Dendritic cell treated with granulocyte-macrophage colony-stimulating factor and Interleukin-4, amounts not matched to agents 40 ng/mL and 50 ng/mL, for 4 days (primary cell): ENCODE results near the gene MYOM1.
"Not testable (repeated sequence)": the region's sequence is repeated elsewhere in the genome, so short reads cannot be mapped to it uniquely, and the experiment has no call there.

Experiments
- H3K27ac Mint-ChIP-seq: one replicate; pipeline ENCODE4 v1.8.0; 2022; ENCODE audit warnings: mild to moderate bottlenecking, mixed read lengths
- H3K27me3 Mint-ChIP-seq: one replicate; pipeline ENCODE4 v1.8.0; 2022; ENCODE audit warnings: mild to moderate bottlenecking, mixed read lengths
- H3K36me3 Mint-ChIP-seq: one replicate; pipeline ENCODE4 v1.8.0; 2022; ENCODE audit warnings: low read depth, mixed read lengths
- H3K4me1 Mint-ChIP-seq: one replicate; pipeline ENCODE4 v1.8.0; 2022; ENCODE audit warnings: low read depth, mixed read lengths
- H3K4me3 Mint-ChIP-seq: one replicate; pipeline ENCODE4 v1.8.0; 2022; ENCODE audit warnings: mild to moderate bottlenecking, moderate library complexity, mixed read lengths
- H3K9me3 Mint-ChIP-seq: one replicate; pipeline ENCODE4 v1.8.0; 2022; ENCODE audit warnings: mixed read lengths
- intact Hi-C: fragments of 100-400 bp; cut with micrococcal nuclease; formaldehyde crosslinking; loops from one replicate; pipeline ENCODE4 v1.15.0; 2022

MYOM1 gene

DNA sequence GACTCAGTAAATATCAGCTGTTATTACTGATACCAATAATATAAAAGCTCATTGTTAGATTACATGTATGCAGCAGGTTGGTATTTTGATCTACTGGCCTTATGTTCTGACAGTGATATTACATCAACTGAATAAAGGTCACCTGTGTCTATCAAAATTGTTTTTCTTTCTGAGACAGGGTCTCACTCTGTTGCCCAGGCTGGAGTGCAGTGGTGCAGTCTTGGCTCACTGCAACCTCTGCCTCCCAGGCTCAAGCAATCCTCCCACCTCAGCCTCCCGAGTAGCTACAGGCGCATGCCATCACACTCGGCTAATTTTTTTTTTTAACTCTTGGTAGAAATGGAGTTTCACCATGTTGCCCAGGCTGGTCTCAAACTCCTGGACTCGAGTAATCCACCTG is 1.1 kb upstream of the MYOM1 start:
- H3K27ac Mint-ChIP-seq, H3K36me3 Mint-ChIP-seq, H3K9me3 Mint-ChIP-seq, H3K4me3 Mint-ChIP-seq, intact Hi-C loops, H3K4me1 Mint-ChIP-seq, H3K27me3 Mint-ChIP-seq: not testable (repeated sequence)

DNA sequence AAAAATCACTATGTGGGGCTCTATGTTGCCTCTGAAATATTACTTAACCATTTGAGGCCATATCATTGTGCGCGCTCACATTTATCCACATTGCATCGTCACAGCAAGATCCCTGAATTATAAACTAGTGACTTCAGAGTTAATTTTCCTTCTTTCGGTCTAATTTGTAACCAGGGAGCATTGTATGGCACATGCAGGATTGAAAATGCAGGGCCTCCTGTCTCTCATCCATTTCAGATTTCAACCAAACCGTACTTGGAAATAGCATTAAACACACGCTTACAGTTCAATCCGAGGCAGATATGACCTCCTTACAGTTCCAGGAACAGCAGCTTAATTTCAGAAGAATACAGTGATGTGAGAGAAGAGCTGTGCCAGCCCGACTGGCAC is 532 bp downstream of the MYOM1 start:
- intact Hi-C loops = no loop called here
- H3K27me3 Mint-ChIP-seq = no peaks in the 10 kb centered on the region
- H3K9me3 Mint-ChIP-seq = no peaks in the 10 kb centered on the region
- no peak overlapping the region for H3K27ac Mint-ChIP-seq
- H3K36me3 Mint-ChIP-seq = peaks cover 11% of the 10 kb centered on the region
- no peak overlapping the region for H3K4me3 Mint-ChIP-seq
- H3K4me1 Mint-ChIP-seq = peaks cover 5% of the 10 kb centered on the region

DNA sequence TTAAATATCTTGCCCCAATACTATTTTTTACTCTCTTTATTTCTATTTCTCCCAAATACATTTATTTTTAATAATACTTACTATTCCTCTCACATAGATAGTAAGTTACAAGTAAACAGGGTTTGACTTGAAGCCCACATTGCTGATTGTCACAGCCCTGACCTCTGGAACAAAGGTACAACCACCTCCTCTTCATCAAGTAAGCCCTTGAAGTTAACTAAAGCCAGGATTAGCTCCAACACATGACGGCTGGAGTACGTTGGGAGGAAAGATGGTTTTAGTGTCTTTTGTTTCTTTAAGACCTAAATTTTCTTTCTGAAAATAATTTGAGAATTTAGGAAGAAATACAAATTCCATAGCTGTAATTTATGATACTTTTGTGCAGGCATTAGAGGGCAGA is 949 bp downstream of the MYOM1 start:
- H3K27me3 Mint-ChIP-seq = no peaks in the 10 kb centered on the region
- no peak overlapping the region for H3K27ac Mint-ChIP-seq
- intact Hi-C loops = no loop called here
- no peak overlapping the region for H3K4me3 Mint-ChIP-seq
- H3K36me3 Mint-ChIP-seq = peaks cover 12% of the 10 kb centered on the region
- H3K4me1 Mint-ChIP-seq = peaks cover 5% of the 10 kb centered on the region
- no peaks in the 10 kb centered on the region for H3K9me3 Mint-ChIP-seq

DNA sequence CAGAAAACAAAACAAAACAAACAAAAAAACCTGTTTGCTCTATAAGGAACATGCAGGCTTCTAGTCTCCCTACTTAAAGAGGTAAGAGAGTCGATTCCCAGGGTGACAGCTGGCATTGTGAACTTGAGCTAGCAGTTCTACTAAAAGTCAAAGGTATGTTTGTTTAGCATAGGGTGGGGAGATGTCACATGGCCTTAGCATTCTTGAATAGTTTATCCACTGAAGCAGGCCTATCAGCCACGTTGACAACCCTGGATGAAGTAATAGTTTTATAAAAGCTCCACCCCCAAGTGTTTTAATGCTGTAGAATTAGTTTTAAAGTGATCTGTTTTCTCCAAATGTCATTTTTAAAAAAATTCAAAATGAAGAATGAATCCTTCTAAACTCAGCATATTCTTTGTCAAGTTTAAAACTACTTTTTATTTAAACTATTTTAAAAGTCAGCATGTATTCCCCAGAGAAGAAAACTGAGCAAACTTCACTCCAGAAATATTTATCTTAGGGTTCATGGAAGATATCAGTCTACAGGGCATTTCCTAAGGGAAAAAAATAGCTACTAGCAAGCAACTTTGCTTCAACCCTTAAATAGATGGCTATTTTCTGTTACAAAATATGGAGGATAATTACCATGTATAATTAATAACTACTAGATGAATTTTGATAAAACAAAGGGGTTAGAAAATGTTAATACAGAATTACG is 1.7 kb downstream of the MYOM1 start:
- intact Hi-C loops = no loop called here
- Mint-ChIP-seq H3K27ac (no peak overlapping the region), H3K4me1 (peaks cover 5% of the 10 kb centered on the region), H3K27me3 (no peaks in the 10 kb centered on the region), H3K36me3 (peaks cover 12% of the 10 kb centered on the region), H3K9me3 (no peaks in the 10 kb centered on the region), H3K4me3 (no peak overlapping the region)

DNA sequence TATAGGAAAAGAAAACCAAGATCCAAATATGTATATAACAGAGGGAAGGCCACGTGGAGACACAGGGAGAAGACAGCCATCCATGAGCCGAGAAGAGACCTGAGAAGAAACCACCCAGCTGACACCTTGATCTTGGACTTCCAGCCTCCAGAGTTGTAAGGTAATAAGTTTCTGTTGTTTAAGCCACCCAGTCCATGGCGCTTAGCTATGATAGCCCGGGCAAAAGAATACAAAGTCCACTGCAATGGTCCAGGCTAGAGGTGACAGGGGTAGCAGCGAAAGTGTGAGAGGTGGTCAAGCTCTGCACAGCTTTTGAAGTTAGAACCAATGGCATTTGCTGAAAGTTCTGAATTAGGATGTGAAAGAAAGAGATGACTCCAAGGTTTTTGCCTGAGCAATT is 2.8 kb downstream of the MYOM1 start:
- intact Hi-C loops = no loop called here
- H3K36me3 Mint-ChIP-seq = peaks cover 12% of the 10 kb centered on the region
- no peaks in the 10 kb centered on the region for H3K27me3 Mint-ChIP-seq
- H3K4me3 Mint-ChIP-seq = no peak overlapping the region
- H3K4me1 Mint-ChIP-seq = peaks cover 5% of the 10 kb centered on the region
- H3K9me3 Mint-ChIP-seq = no peaks in the 10 kb centered on the region
- no peak overlapping the region for H3K27ac Mint-ChIP-seq

DNA sequence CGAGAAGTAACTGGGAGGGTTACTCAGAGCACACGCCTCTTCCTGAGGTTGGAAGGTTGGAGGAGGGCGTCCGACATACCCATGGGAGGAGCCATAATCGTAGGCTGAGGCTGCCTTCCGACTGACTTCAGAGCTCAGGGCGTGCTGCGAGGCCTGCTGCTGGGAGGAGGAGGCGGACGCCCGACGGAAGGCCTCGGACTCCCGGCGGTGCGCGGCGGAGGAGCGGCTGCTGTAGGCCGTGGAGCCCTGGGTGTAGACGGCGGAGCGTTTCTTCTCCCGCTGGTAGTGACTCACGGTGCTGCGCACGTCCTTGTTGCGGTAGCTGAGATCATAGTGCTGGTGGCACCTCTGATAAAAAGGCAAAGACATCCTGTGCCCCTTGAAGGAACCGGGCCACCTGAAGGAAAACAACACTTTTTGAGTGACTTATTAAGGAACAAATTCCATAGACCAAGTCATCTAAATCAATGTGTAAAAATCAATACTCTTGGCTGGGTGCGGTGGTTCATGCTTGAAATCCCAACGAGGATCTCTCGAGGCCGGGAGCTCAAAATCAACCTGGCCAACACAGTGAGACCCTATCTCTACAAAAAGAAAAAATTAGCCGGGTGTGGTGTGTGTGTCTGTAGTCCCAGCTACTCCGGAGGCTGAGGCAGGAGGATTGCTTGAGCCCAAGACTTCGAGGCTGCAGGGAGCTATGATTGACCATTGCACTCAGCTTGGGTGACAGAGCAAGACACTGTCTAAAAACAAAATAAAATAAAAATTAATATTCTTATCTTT is 4.7 kb downstream of the MYOM1 start:
- no peaks in the 10 kb centered on the region for H3K9me3 Mint-ChIP-seq
- no peaks in the 10 kb centered on the region for H3K27me3 Mint-ChIP-seq
- intact Hi-C loops = no loop called here
- H3K27ac Mint-ChIP-seq = no peak overlapping the region
- H3K36me3 Mint-ChIP-seq = peaks cover 12% of the 10 kb centered on the region
- peaks cover 5% of the 10 kb centered on the region for H3K4me1 Mint-ChIP-seq
- no peak overlapping the region for H3K4me3 Mint-ChIP-seq

DNA sequence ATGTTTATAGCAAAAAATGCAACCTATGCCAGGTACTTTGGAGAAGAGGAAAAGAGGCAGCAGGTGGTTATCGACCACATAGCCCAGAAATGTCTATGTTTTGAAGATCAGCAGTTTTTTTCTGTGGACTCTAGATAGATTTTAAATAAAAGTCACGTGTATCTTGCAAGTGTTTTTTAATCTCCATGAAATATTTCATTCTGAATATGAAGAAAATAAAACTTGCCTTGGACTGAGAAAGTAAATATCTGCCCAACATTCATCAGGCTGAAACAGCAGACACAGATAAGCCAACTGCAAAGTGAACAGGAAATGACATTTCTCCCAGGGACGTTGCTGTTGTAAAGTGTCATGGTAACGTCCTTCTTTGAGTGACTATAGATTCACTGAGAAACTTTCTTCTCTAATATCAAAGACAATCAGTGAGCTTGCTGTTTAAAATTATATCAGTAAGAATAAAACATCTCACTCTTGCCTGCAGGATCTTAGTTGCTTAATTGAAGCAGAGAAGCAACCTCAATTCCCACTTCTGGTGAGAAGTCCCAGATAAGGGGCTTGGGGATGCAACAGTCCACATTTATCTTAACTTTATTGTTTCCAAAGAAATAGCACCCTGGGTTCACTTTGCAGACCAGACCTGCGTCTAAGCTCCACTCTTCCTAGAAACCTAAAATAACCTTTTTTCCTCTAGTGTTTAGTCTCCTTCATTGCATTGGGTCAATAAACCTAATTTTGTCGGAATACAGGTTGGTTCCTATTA is 6.3 kb downstream of the MYOM1 start:
- Mint-ChIP-seq H3K4me3 (no peak overlapping the region), H3K9me3 (no peaks in the 10 kb centered on the region), H3K27me3 (no peaks in the 10 kb centered on the region), H3K4me1 (peaks cover 5% of the 10 kb centered on the region), H3K27ac (no peak overlapping the region), H3K36me3 (peaks cover 12% of the 10 kb centered on the region)
- intact Hi-C loops = no loop called here

DNA sequence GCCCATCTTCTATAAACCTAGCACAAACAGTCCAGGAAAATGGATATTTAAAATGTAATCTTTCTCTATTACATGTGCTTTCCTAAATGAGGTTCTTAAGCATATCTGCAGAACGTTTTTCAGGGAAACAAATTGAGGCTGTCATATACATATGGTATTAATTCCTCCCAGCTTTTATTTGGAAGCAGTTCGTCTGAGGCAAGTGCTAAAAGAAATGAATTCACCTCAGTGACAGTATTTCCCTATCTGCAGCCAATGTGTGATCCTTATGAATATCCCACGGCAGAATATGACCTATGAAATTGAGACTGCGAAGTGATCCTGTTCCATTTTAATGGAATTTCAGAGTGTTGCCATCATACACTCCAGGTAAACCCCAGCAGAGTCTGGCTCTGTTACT is 7.1 kb downstream of the MYOM1 start:
- Mint-ChIP-seq H3K27me3 (no peaks in the 10 kb centered on the region), H3K9me3 (no peaks in the 10 kb centered on the region)
- intact Hi-C loops = no loop called here

DNA sequence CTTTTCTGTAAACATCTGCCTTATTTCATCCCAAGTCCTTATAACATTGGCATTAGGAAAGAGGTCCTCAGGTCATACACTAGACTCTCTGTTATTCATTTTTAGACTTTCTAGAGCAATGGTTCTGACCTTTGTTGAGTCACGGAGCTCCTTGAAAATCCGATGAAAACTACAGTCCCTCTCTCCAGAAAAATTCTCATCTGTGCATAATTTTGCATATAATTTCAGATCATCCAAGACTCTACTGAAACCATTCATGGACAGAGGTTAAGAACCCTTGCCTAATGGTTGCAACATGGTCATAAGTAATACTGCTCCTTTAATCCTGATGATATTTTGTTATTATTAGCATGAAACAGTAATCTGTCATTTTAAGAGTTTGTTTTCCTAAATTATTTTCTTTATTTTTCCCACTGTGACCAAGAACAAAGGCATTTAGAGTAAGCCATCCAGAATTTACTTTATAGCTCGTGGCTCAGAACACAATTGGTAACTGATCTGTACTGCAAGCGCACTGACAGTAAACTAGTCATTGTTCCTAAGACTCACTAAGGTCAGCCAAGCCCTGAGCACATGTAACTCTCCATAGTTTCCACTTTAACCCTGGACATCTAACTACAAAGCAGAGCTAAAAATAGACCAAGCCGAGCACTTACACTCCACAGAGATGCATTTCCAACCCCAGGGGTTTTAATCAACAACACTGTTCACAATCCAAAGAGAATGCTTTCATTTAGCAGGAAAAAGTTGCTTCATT is 8.4 kb downstream of the MYOM1 start:
- intact Hi-C loops = no loop called here
- no peak overlapping the region for H3K27ac Mint-ChIP-seq
- no peaks in the 10 kb centered on the region for H3K27me3 Mint-ChIP-seq
- H3K4me1 Mint-ChIP-seq = peaks cover 2% of the 10 kb centered on the region
- peaks cover 12% of the 10 kb centered on the region for H3K36me3 Mint-ChIP-seq
- H3K4me3 Mint-ChIP-seq = no peak overlapping the region
- no peaks in the 10 kb centered on the region for H3K9me3 Mint-ChIP-seq

More for the DNA sequence above, 7.1 kb downstream of the MYOM1 start:
- peaks cover 12% of the 10 kb centered on the region for H3K36me3 Mint-ChIP-seq
- H3K4me3 Mint-ChIP-seq = no peak overlapping the region
- no peak overlapping the region for H3K27ac Mint-ChIP-seq
- peaks cover 5% of the 10 kb centered on the region for H3K4me1 Mint-ChIP-seq

DNA sequence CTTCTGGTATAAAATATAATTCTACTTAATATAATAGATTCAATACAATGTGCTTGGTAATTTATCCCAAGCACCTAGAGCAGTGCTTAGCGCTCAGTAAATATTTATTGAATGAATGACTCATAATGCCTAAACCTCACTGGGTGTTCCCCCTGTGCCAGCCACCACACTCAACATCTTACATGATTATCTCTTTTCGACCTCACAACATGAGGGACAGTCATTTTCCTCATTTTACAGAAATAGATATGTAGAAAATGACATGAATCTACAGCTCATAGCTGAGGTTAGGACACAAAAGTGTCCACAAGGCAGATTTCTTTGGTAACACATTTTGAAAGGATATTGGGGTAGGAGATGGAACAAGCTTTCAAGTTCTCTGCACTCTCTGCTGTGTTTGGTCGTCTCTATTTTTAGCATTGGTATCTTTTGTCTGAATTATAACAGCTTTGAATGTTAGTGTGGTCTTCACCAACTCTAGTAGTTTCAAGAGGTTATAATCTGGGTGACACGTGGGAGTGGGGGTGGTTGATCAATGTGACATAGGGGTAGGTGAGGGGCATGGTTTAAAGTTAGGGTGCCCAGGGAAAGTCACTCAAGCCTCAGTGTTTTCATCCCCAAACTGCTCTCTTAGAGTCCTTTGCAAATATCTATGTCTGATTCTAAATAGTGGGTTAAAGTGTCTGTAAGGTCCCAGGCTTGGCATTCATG is 9.8 kb downstream of the MYOM1 start:
- Mint-ChIP-seq H3K27ac (no peak overlapping the region), H3K36me3 (peaks cover 13% of the 10 kb centered on the region), H3K27me3 (no peaks in the 10 kb centered on the region), H3K4me1 (no peaks in the 10 kb centered on the region), H3K4me3 (no peak overlapping the region), H3K9me3 (peaks cover 11% of the 10 kb centered on the region)
- intact Hi-C loops = no loop called here

DNA sequence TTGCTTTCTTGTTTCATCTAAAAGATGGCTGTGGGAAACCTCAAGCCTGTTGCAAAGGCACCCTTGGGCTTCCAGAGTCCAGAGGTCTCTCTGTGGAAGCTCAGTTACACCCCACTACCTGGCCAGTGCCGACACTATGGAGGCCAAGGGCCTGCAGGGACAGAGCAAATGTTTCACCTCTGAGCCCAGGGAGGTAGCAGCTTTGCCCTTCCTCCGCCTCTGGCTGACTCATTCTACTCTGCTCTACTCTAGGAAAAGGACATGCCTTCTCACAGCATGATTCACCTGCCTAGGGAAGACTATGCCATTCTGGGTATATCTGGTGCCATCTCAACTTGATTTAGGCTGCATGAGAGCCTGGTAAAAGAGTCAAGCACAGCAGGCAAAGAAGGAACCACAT is 12.2 kb downstream of the MYOM1 start:
- Mint-ChIP-seq H3K36me3 (peaks cover 14% of the 10 kb centered on the region), H3K4me1 (no peaks in the 10 kb centered on the region), H3K4me3 (no peak overlapping the region), H3K27me3 (no peaks in the 10 kb centered on the region), H3K9me3 (peaks cover 24% of the 10 kb centered on the region), H3K27ac (no peak overlapping the region)
- intact Hi-C loops = no loop called here

DNA sequence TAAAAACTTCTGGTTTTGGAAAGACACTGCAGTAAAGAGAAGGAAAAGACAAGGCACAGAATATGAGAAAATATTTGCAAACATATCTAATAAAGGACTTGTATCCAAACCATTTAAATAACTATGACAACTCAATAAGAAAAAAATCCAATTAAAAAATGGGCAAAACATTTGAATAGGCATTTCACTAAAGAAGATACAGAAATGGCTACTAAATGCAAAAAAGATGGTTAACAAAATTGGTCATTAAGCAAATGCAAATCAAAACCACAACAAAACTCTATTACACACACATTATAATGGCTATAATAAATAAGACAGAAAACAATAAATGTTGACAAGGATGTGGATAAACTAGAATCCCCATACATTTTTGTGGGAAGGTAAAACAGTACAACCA is 14.5 kb downstream of the MYOM1 start:
- H3K4me3 Mint-ChIP-seq = no peak overlapping the region
- peaks cover 24% of the 10 kb centered on the region for H3K9me3 Mint-ChIP-seq
- H3K27me3 Mint-ChIP-seq = no peaks in the 10 kb centered on the region
- peaks cover 14% of the 10 kb centered on the region for H3K36me3 Mint-ChIP-seq
- intact Hi-C loops = no loop called here
- no peaks in the 10 kb centered on the region for H3K4me1 Mint-ChIP-seq
- H3K27ac Mint-ChIP-seq = no peak overlapping the region

DNA sequence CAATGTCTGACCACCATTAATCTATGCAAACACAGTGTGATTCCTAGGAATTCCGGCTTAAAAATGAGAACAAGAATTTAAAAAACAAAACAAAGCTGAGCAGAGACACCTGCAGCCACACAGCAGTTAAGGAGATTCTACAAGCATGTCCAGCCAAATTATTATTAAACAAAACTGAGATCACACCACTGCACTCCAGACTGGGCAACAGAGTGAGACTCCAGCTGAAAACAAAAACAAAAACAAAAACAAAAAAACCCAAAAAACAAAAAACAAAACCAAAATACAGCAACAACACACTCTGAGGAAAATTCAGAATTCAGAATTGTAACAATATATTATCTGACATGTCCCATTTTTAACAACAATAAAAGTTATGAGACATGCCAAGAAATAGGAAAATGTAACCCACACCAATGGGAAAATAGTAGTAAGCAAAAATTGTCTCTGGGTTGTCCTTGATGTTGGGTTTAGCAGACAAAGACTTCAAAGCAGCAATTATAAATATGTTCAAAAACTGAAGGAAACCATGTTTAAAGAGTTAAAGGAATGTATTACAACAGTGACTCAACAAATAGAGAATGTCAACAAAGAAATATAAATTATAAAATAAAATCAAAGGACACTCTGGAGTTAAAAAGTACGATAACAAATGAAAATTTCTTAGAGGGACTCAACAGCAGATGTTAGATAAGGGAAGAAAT is 19.7 kb downstream of the MYOM1 start:
- H3K27me3 Mint-ChIP-seq = no peaks in the 10 kb centered on the region
- H3K9me3 Mint-ChIP-seq = peaks cover 14% of the 10 kb centered on the region
- intact Hi-C loops = no loop called here
- no peak overlapping the region for H3K4me3 Mint-ChIP-seq
- peaks cover 11% of the 10 kb centered on the region for H3K36me3 Mint-ChIP-seq
- H3K27ac Mint-ChIP-seq = no peak overlapping the region
- no peaks in the 10 kb centered on the region for H3K4me1 Mint-ChIP-seq
